GM12878 (cell line): ENCODE measurements around the gene FOXF1. TPM values are rescaled to one million over a fixed set of nuclear protein-coding genes. Genes with fewer than 3 reads are reported as not detected.

ENCODE experiments used
- ATAC-seq: fragments of 200-7000 bp; cut with Tn5 transposase; 3 replicates; pipeline ENCODE4 v1.9.1; 2020; ENCODE audit warnings: mild to moderate bottlenecking, moderate library complexity
- BruUV-seq: library from RNA; stranded (reverse); fragments of 400-500 nt; replicated peaks from 2 replicates; lab custom pipeline; 2021; lab: Mats Ljungman, UMichigan
- CTCF ChIA-PET: fragments of 300-600 bp; sonication (Branson Sonifier 250); formaldehyde crosslinking; extraction: SDS; loops from one replicate; lab custom pipeline; 2021; ENCODE audit warnings: inconsistent platforms; lab: Yijun Ruan, JAX
- POLR2A ChIA-PET: fragments of 350-600 bp; formaldehyde crosslinking; extraction: SDS; loops from one replicate; lab custom pipeline; 2021; ENCODE audit warnings: inconsistent platforms; lab: Charles Lee
- RAD21 ChIA-PET: fragments of 300-600 bp; sonication (Branson Sonifier 250); formaldehyde crosslinking; loops from one replicate; lab custom pipeline; 2023; ENCODE audit warnings: antibody characterized with exemption; ENCODE audit not compliant: unreplicated experiment; lab: Charles Lee
- SMC1A ChIA-PET: fragments of 300-600 bp; sonication (Branson Sonifier 250); formaldehyde crosslinking; loops from one replicate; lab custom pipeline; 2023; ENCODE audit not compliant: unreplicated experiment, uncharacterized antibody; lab: Charles Lee
- DNase-seq: peaks from one replicate; pipeline ENCODE4 v3.0.0-alpha.2; 2011; ENCODE audit warnings: low read depth, low spot score
- FAIRE-seq: peaks from 3 replicates; lab custom pipeline; 2011; peaks lifted over from hg19 to GRCh38; lab: Jason Lieb, UNC
- H2AFZ ChIP-seq: 2 replicates; pipeline ENCODE4 v1.6.0; 2011; ENCODE audit warnings: low read depth, low read length, control low read depth; ENCODE audit not compliant: control insufficient read depth
- H3K27ac ChIP-seq: 2 replicates; pipeline ENCODE4 v1.5.1; 2011; ENCODE audit warnings: control low read depth; ENCODE audit not compliant: control insufficient read depth, insufficient read depth
- H3K27me3 ChIP-seq, 2 experiments: replicated peaks in 1 of 2; 2 replicates each; pipeline versions ENCODE4 v1.6.0 to v1.6.1; 2011; ENCODE audit warnings: low read length in 1 of 2; ENCODE audit not compliant: control insufficient read depth in 2 of 2, insufficient read depth in 2 of 2
- H3K36me3 ChIP-seq, 2 experiments: 2 replicates each; pipeline ENCODE4 v1.5.1; 2011; ENCODE audit warnings: low read length in 1 of 2; ENCODE audit not compliant: control insufficient read depth in 2 of 2, insufficient read depth in 2 of 2
- H3K4me1 ChIP-seq: 2 replicates; pipeline ENCODE4 v1.6.1; 2011; ENCODE audit warnings: mild to moderate bottlenecking, low read length, moderate library complexity, mixed read lengths; ENCODE audit not compliant: control insufficient read depth, insufficient read depth
- H3K4me2 ChIP-seq: 2 replicates; pipeline ENCODE4 v1.6.0; 2011; ENCODE audit warnings: control low read depth; ENCODE audit not compliant: control insufficient read depth, insufficient read depth
- H3K4me3 ChIP-seq: fragments of 200-600 bp; sonication (generic); 2 replicates; pipeline ENCODE4 v1.5.1; 2016
- H3K79me2 ChIP-seq: 2 replicates; pipeline ENCODE4 v1.6.0; 2011; ENCODE audit warnings: low read length; ENCODE audit not compliant: control insufficient read depth, insufficient read depth
- H3K9ac ChIP-seq: 2 replicates; pipeline ENCODE4 v1.8.0; 2011; ENCODE audit warnings: low read length, control low read depth, mixed read lengths; ENCODE audit not compliant: control insufficient read depth, insufficient read depth
- H3K9me3 ChIP-seq: replicated peaks from 3 replicates; pipeline ENCODE4 v1.5.1; 2011; ENCODE audit warnings: mild to moderate bottlenecking, low read length; ENCODE audit not compliant: control insufficient read depth, insufficient read depth
- H4K20me1 ChIP-seq: 2 replicates; pipeline ENCODE4 v1.6.0; 2011; ENCODE audit not compliant: control insufficient read depth, insufficient read depth
- CEBPB ChIP-seq, 2 experiments: fragments of 150-350 bp in 1 of 2; IDR thresholded peaks; 2 replicates each; pipeline ENCODE4 v1.6.1; 2012 to 2014; ENCODE audit warnings: low read depth in 2 of 2, low read length in 2 of 2, borderline replicate concordance in 1 of 2, inconsistent platforms in 1 of 2
- EZH2 ChIP-seq: IDR thresholded peaks from 2 replicates; pipeline ENCODE4 v1.6.1; 2012; ENCODE audit warnings: low read depth, mild to moderate bottlenecking, control low read depth, inconsistent platforms, low read length, borderline replicate concordance; ENCODE audit not compliant: control insufficient read depth
- HCFC1 ChIP-seq: fragments of 150-350 bp; IDR thresholded peaks from 2 replicates; pipeline ENCODE4 v1.6.1; 2014; ENCODE audit warnings: low read length
- RELB ChIP-seq: fragments of 450-650 bp; IDR thresholded peaks from 2 replicates; pipeline ENCODE4 v1.6.1; 2017; ENCODE audit warnings: low read depth, mild to moderate bottlenecking, moderate library complexity
- ZBTB11 ChIP-seq: fragments of 450-650 bp; formaldehyde crosslinking; IDR thresholded peaks from 2 replicates; pipeline ENCODE4 v1.5.0; 2022; ENCODE audit warnings: mild to moderate bottlenecking, missing genetic modification characterization
- WGBS: methylation state at CpG from one replicate; pipeline ENCODE4 v1.1.6; 2016; ENCODE audit warnings: low lambda C conversion rate; ENCODE audit not compliant: insufficient replicate concordance, insufficient coverage; ENCODE audit errors: missing lambda C conversion rate; 5-methylcytosine and 5-hydroxymethylcytosine counted together
- in situ Hi-C: fragments of 300-500 bp; cut with MboI; formaldehyde crosslinking; loops from 9 replicates; pipeline ENCODE4 v1.14.3; 2018; ENCODE audit warnings: mixed read lengths
- intact Hi-C: fragments of 100-400 bp; cut with micrococcal nuclease; formaldehyde crosslinking; loops from one replicate; pipeline ENCODE4 v1.14.2; 2022; ENCODE audit not compliant: unreplicated experiment
- polyA plus RNA-seq, 11 experiments: library from polyadenylated mRNA; depleted of rRNA in 4 of 11; unstranded in 6 of 11; stranded (reverse) in 5 of 11; fragments of >200 nt; fragmentation: Nextera tagmentation in 4 of 11; fragmentation: Illumina TruSeq in 1 of 11; extraction: Ambion mirVana in 4 of 11; extraction: Trizol in 1 of 11; gene quantifications; 1 replicate in 1 of 11; 2 replicates in 10 of 11; pipeline versions ENCODE4 v1.2.1 to v1.2.3, GENCODE V29; 2011 to 2016; ENCODE audit warnings: inconsistent platforms in 2 of 11, missing spikeins in 2 of 11, low read depth in 1 of 11
- total RNA-seq, 4 experiments: library from RNA; depleted of rRNA in 3 of 4; stranded (reverse); fragments of >200 nt in 3 of 4; fragmentation: Illumina TruSeq in 1 of 4; extraction: Trizol in 1 of 4; gene quantifications; 2 replicates each; pipeline versions ENCODE4 v1.2.1 to v1.2.3, GENCODE V29; 2013 to 2021

Gene FOXF1
- total and polyA plus RNA-seq, 10 of the 15 experiments (the other 5 are each of a cell fraction or from before 2014, with no cell fraction given): 0.01 TPM; not detected in 9

GRCh38 chr16:86514481-86515376 is 4.4 kb downstream of the FOXF1 start:
- no peaks in the 10 kb centered on the region for H3K36me3 ChIP-seq
- no peaks in the 10 kb centered on the region for H4K20me1 ChIP-seq
- H3K4me2 ChIP-seq: no peak overlapping the region
- 40% methylated on average over 18 of the region's 18 CpGs for WGBS
- DNase-seq (no peak), ATAC-seq (no peak), FAIRE-seq (no peak)
- no peak overlapping the region for H2AFZ ChIP-seq
- no peaks in the 10 kb centered on the region for H3K79me2 ChIP-seq
- no peaks in the 10 kb centered on the region for H3K9me3 ChIP-seq
- ChIA-PET SMC1A (no interaction called here), CTCF (interaction anchor here (0.6 kb wide), 1 partner anchor 438 kb away, joined by 4 read pairs; no protein-coding TSS in a partner anchor), RAD21 (no interaction called here), POLR2A (no interaction called here)
- H3K9ac ChIP-seq: no peak overlapping the region
- H3K4me1 ChIP-seq: no peaks in the 10 kb centered on the region
- H3K27me3 ChIP-seq: peaks cover 12% of the 10 kb centered on the region in 2 experiments
- BruUV-seq: no TSS peak
- in situ Hi-C loops (loop anchor here (5.0 to 10.0 kb wide), 2 partner anchors 442 to 470 kb away; no protein-coding TSS in a partner anchor), intact Hi-C loops (loop anchor here (10.0 kb wide), 1 partner anchor 470 kb away; no protein-coding TSS in a partner anchor)
- TF ChIP-seq EZH2: no peak
- TF ChIP-seq CEBPB (IDR thresholded peaks at IDR 0.05; ENCODE audit: borderline replicate concordance in 1 of 2, low read depth in 2 of 2, low read length in 2 of 2): no peak
- no peak for TF ChIP-seq RELB
- TF ChIP-seq ZBTB11 (CRISPR knock-in tag): no peak
- TF ChIP-seq HCFC1: no peak
- no peak overlapping the region for H3K27ac ChIP-seq
- no peak overlapping the region for H3K4me3 ChIP-seq
